DMS153 (cell line): ENCODE data around the gene TMEM208.

Source experiments
- DNase-seq: peaks from one replicate; lab custom pipeline; 2025; lab: John Stamatoyannopoulos, UW

Gene TMEM208

DNA sequence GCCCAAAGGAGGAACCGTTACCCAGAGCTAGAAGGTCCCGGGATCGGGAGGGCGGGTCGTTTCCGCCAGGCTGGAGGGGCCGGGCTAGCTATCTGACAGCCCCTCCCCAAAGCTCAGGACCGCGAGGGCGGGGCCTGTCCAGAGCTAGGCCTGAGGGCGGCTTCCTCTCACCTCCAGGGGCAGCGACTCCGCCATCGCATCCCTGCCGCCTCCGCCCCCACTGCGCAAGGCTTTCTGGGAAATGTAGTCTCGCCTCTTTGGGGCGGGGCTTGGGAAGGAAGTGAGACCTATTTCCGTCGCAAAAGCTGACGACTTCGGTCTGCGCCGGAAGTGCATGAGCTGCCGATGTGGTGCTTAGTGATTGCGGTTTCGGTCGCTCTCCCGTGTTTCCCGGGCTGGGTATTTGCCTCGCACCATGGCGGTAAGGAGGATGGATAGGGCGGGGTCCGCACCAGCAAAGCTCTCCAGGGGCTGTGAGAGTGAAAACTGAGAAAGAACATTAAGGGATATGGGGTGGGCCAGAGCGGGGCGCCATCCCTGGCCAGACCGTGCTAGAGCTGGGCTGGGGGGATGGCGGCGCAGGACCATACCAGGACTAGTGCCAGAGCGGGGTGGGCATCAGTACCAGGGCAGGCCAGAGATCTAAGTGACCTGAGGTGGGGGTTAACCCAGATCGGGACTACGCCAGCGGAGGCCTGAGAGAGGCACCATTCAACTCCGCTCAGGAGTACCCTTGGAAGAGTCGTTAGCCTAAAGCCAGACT lies at the start of gene TMEM208:
TSS of gene TMEM208 (plus strand) at position 327 of the 763 bp plus-strand sequence. CDS start at position 416, 89 bp downstream.
- DNase-seq = peak; percentile 97

- peak; percentile 93 for DNase-seq
These were observed 48.9 kb upstream of the TMEM208 start for GRCh38 chr16:67177743-67178699.

GRCh38 chr16:67179421-67180080 lies 47.4 kb upstream of the TMEM208 start:
- no peak for DNase-seq

DNA sequence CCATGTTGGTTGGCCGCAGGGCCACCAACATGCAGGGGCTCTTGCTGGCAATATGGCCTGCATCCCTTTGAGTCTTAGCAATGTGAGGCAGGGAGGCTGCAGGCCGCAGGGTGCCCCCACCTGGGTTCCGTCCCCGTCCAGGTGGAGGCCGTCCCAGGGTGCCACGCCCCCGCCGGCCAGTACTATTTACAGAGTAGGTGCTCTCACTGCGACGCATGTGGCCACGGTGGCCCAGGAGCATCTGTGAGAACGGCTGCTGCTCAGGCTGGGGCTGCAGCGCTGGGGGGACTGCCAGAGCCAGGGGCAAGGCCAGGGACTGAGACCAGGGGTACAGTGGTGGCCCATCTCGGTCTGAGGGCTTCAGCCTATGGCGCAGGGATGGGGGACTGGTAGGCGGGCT lies 46.8 kb upstream of the TMEM208 start:
- no peak for DNase-seq

DNA sequence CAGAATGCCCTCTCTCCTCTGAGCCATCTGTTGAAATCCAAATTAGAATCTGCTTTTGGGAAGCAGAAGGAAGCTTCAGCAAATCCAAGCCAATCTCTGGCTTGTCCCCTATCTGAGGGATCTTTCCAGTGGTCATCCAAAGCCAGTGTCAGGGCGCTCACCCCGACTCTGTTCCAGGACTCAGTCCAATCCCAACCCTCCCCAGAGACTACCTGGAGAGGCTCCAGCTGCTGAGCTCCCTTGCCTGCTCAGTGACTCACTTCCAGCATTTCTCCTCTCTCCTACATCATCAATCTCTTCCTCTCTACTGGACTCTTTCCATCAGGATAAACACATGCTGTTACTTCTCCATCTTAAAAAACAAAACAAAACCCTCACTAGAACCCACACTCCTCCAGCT lies 45.6 kb upstream of the TMEM208 start:
- no peak for DNase-seq

GRCh38 chr16:67182288-67182687 lies 44.6 kb upstream of the TMEM208 start:
- DNase-seq = no peak

GRCh38 chr16:67183284-67183626 lies 43.7 kb upstream of the TMEM208 start:
- DNase-seq = no peak

DNA sequence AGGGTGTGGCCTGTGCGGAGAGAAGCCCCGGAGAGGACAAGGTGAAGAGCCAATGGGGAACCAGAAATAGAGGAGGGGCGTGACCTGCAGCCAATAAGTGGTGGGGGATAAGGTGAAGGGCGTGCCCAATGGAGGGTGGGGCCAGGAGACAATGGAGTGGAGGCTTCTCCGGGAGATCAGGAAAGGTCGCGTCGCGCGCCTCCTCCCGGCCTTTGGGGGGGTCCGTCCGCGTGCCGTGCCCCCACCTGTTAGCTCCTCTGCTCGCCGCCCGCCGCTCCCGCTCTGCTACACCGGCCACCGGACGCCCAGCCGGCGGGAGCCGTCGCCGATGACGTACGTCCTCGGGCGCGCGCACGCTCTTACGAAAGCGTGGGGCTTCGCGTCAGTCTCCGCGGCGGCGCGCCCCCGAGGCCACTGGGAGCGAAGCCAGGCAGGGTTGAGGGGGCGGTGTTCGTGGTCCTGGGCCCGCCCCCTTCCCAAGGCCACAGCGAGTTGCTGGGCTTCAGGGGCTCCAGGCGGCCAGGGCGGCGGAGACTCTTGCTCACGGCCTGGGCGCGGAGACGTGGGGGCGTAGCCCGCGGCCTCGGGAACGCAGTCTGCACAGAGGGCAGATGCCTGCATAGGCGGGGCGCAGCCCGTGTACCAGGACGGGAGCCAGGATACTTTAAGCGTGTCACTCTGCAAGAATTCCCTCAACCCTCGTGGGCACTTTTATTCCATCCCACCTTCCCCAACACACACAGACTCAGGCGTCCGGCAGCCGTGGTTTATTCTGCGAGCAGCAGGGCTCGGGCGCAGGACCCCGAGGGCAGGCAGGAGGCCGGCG lies 43.1 kb upstream of the TMEM208 start, which contains the start of gene MATCAP1:
TSS of gene MATCAP1 (minus strand) at position 337 of the 826 bp plus-strand sequence. CDS start 3,353 bp downstream, outside the sequence.
- peak; percentile 96 for DNase-seq

- no peak for DNase-seq
These were observed 42.4 kb upstream of the TMEM208 start for GRCh38 chr16:67184453-67184994.

DNA sequence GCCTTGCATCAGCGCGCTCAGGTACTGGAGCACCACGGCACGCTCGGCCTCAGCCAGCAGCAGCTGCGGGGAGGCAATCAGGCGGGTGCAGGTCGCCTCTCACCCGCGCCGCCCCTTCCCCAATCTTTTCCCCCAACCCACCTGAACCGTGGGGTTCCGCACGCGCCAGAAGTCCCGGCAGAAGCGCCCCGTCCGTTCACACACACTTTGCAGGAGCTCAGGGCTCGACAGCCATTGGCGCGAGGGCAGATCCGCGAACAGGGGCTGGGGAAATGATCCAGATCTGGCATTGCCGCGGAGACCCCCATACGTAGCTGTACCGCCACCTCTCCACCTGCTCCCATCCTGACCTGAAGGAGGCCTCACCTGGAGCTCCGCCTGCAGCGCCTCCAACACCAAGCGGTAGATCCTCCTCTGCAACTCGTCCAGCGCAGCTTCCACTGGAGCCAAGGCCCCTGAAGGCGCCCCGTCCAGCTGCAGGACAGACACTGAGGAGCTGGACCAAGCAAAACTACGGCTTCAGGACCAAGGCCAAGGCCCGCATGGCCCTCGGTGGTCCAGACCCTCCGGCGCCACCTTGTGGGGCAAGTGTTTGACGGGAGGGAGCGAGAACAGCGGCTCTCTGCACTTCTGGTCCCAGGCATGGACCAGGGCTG lies 41.8 kb upstream of the TMEM208 start:
- DNase-seq = peak; percentile 70

GRCh38 chr16:67185651-67186134 lies 41.2 kb upstream of the TMEM208 start:
- DNase-seq = no peak

DNA sequence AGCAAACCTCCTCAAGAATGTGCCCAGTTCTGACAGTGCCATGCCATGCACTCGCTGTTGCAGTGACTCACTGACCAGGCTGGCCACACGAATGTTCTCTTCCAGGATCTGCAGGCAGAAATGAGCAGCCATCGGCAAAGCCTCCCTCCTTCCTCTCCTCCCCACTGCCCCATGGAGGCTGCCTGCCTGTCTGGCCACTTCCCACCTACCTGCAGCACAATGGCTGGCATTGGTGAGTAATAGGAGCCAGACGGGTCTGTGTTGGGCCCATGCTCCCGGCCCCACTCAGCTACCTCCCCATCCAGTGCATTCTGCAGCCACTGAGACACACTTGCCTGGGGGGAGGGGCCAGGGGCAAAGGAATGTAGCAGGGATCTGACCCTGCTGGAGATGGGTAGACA lies 40.4 kb upstream of the TMEM208 start:
- DNase-seq = no peak

GRCh38 chr16:67187175-67187890 lies 39.6 kb upstream of the TMEM208 start:
- no peak for DNase-seq

DNA sequence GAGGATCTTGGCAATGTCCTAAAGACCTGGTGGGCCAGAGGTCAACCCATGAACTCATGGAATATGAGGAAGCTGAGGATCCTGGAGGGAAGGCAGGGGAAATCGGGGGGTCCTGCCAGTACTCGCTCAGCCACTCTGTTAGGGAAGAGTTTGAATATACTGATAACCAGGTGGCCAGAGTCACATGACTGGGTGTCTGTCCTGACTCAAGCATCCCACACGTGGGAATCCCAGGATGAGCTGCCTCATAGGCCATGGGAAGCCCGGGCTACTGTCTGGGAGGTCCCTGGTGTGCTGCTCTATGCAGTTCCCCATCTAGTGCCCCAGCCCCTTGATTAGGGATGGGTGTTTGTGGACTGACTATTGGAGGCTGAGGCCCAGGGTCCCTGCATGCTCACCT lies 38.6 kb upstream of the TMEM208 start:
- DNase-seq = no peak

DNA sequence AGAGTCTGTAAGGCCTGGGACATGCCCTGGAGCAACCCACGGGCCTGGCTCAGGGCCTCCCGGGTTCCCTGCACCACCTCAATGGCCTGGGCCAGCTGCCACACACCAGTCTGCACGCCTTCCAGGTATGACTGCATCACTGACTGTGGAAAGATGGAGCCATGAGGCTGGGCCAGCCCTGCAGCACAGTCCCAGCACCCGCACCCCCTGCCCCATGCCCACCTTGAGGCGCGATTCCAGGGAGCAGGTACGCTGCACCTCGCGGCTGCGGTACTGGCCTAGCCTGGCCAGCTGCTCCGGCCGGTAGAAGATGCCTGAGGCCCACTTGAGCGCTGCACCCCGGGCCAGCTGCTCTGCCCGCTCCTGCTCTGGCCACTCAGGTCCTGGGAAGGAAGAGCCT lies 38.1 kb upstream of the TMEM208 start:
- no peak for DNase-seq

DNA sequence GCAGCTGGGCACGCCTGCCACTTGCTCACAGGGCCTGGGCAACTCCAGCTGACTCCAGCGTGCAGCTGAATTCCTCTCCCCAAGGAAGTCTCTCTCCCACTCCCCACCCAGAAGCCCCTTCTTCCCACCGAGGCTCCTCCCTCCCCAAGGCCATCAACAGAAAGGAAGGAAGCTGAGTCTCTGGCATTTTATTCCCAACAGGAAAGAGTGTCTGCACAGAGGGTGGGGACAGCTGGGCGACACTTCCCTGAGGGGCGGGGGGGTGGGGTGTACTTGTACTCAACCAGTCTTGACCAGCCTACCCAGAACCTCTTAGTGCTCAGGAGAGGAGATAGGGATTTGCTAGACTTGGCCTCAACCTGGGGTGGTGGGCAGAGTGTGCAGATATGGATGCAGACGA lies 36.9 kb upstream of the TMEM208 start, which contains the start of gene EXOC3L1:
TSS of gene EXOC3L1 (minus strand) at position 96 of the 400 bp plus-strand sequence. CDS start 460 bp downstream, outside the sequence.
- no peak for DNase-seq

GRCh38 chr16:67190448-67191399 lies 36.2 kb upstream of the TMEM208 start:
- no peak for DNase-seq

- no peak for DNase-seq
These were observed 35.4 kb upstream of the TMEM208 start for GRCh38 chr16:67191411-67191994.
